ENCODE measurements around the gene PPHLN1.

The PPHLN1 gene

DNA sequence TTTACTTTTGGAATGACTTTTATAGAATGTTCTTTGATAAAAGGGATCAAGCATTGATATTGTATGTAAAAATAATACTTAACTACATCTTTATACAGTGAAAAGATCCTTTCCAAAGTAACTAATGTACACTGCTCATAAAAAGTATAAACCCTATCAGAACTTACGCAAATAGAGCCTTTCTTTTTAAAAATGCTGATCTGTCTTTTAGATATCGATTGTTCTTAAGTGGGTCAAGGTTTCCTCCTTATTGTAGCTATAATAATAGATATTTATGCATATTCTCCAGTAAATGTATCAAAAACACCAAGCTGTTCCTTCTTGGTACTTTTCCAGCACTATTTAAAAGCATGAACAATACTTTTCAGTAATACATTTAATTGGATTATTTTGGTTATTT lies 68.5 kb downstream of the PPHLN1 start:
- H3K4me3 ChIP-seq (ENCODE audit: low read depth, low read length), result no peak overlapping the region
- TF ChIP-seq, protein P1, sequence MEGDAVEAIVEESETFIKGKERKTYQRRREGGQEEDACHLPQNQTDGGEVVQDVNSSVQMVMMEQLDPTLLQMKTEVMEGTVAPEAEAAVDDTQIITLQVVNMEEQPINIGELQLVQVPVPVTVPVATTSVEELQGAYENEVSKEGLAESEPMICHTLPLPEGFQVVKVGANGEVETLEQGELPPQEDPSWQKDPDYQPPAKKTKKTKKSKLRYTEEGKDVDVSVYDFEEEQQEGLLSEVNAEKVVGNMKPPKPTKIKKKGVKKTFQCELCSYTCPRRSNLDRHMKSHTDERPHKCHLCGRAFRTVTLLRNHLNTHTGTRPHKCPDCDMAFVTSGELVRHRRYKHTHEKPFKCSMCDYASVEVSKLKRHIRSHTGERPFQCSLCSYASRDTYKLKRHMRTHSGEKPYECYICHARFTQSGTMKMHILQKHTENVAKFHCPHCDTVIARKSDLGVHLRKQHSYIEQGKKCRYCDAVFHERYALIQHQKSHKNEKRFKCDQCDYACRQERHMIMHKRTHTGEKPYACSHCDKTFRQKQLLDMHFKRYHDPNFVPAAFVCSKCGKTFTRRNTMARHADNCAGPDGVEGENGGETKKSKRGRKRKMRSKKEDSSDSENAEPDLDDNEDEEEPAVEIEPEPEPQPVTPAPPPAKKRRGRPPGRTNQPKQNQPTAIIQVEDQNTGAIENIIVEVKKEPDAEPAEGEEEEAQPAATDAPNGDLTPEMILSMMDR (IDR thresholded peaks at IDR 0.05; ENCODE audit: borderline replicate concordance, insufficient read depth, low read depth, low read length), result no peak

DNA sequence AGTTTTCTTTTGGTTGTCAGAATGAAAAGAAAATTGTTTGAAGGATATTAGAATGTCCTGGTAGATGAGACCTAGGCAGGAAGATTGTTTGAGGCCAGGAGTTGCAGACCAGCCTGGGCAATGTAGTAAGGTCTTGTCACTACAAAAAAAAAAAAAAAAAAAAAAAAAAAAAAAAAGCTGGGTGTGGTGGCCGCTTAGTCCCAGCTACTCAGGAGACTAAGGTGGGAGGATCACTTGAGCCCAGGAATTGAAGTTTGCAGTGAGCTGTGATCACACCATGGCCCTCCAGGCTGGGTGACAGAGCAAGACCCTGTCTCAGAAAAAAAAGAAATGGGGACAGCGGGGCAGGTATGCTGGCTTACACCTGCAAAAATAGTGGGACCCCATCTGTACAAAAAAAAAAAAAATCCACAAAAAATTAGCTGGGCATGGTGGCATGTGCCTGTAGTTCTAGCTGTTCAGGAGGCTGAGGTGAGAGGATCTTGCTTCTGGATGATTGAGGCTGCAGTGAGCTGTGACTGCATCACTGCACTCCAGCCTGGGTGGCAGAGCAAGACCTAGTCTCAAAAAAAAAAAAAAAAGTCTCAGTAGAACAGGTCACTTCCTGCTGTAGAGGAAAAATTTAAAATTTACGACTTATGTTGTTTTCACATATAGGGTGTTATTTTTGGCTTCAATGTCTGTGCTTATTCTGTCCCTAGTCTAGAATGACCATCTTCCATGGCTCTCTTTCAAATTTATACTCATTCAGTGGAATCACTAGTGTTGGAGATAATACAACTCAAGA lies 70.7 kb downstream of the PPHLN1 start:
- no peak overlapping the region for H3K4me3 ChIP-seq (ENCODE audit: low read depth, low read length)
- TF ChIP-seq, protein P1 (IDR thresholded peaks at IDR 0.05; ENCODE audit: borderline replicate concordance, insufficient read depth, low read depth, low read length), result no peak

DNA sequence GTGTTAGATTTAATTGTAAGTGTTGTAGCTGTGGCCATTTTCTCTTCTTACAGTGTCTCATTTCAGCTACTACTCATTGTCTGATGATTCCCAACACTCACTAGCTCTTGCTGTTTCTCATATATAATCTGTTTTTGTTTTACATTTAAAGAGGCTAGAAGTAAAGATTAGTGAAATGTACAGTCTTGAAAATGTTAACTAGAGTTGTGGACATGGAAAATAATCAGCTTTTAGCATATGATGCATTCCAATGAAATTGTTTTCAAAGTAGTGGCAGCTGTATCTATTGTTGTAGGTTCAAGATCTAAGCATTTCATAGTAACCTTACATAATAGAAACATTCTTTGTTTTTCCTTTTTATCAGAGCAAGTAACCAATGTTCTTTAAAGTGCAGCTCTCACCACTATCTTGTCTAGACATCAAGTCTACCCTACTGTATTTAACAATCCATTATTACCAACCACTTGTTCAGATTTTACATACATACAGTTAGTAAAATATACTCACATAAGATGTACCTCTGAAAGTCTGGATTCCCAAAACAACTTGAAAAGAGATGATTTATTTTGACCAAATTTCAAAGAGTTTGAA lies 76.9 kb downstream of the PPHLN1 start:
- H3K4me3 ChIP-seq (ENCODE audit: low read depth, low read length), result no peak overlapping the region
- TF ChIP-seq, protein P1 (IDR thresholded peaks at IDR 0.05; ENCODE audit: borderline replicate concordance, insufficient read depth, low read depth, low read length), result no peak

DNA sequence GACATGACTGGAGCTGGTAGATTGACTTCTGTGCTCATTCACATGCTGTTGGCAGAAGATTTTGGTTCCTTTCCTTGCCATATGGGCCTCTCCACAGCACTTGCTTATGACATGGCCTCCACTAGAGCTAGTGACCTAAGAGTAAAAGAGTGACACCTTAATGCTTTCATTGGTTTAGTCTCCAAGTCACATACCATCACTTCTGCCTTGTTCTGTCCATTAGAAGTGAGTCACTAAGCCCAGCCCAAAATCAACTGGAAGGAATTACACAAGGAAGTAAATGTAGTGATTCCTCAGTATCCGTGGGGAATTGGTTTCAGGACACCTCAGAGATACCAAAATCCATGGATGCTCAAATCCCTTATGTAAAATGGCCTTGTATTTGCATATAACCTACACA lies 81.3 kb downstream of the PPHLN1 start:
- H3K4me3 ChIP-seq (ENCODE audit: low read depth, low read length), result no peak overlapping the region
- TF ChIP-seq, protein P1 (IDR thresholded peaks at IDR 0.05; ENCODE audit: borderline replicate concordance, insufficient read depth, low read depth, low read length), result no peak

DNA sequence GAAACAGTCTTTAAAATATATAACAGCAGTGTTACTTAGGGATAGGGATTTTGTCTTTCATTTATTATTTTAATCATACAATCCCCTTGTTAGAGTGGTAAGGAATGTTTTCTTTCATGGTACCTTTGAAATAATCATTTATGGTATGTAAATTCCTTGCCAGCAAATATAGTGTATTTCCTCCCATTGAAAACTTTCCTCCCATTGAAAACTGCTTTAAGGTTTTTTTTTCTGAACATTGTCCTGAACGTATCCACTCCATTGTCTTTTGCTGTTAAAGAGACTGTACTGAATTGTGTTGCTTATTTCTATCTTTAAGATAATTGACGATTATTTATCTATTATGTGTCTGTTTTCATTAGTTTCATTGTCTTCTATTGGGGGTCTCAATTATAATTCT lies 83.5 kb downstream of the PPHLN1 start:
- H3K4me3 ChIP-seq (ENCODE audit: low read depth, low read length), result no peak overlapping the region
- TF ChIP-seq, protein P1 (IDR thresholded peaks at IDR 0.05; ENCODE audit: borderline replicate concordance, insufficient read depth, low read depth, low read length), result no peak

DNA sequence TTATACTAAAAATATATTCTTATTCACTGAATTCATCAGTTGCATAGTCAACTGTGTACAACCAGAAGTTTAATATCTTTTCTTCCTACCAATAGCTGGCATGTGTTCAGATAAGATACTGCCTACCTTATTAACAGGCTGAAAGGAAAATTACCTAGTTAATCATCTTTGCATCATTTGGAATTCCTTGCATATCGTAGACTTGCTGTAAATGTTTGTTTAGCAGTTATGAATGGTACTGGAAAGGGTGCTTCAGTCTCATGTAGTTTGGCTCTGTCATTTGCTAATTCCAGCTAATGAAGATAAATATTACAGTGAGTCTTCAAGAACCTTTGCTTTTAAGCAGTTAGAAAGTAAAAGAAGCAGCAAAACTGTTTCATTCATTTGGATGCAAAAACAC lies 84.4 kb downstream of the PPHLN1 start:
- no peak overlapping the region for H3K4me3 ChIP-seq (ENCODE audit: low read depth, low read length)
- TF ChIP-seq, protein P1 (IDR thresholded peaks at IDR 0.05; ENCODE audit: borderline replicate concordance, insufficient read depth, low read depth, low read length), result no peak

DNA sequence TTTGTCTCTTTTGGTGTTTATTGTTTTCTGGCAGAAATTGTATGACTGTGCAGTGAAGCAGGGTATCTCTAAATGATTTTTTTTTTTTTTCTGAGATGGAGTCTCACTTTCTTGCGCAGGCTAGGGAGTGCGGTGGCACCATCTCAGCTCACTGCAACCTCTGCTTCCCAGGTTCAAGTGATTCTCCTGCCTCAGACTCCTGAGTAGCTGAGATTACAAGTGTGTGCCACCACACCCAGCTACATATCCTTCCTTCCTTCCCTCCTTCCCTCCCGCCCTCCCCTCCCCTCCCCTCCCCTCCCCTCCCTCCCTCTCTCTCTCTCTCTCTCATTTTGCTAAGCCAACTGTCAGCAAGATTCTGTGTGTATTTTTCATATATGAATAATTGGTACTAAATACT lies 94.4 kb downstream of the PPHLN1 start:
- no peak overlapping the region for H3K4me3 ChIP-seq (ENCODE audit: low read depth, low read length)
- TF ChIP-seq, protein P1 (IDR thresholded peaks at IDR 0.05; ENCODE audit: borderline replicate concordance, insufficient read depth, low read depth, low read length), result no peak

All from GM12875 (cell line).